ENCODE data around the gene HSPG2.
"Not testable (repeated sequence)": the region's sequence is repeated elsewhere in the genome, so short reads cannot be mapped to it uniquely, and the experiment has no call there.

The HSPG2 gene

GRCh38 chr1:21828075-21828474, 109.0 kb downstream of the HSPG2 start:
- H3K4me1 ChIP-seq (ENCODE audit: low read depth, poor library complexity, severe bottlenecking) = no peaks in the 10 kb centered on the region

GRCh38 chr1:21827141-21827679, 109.9 kb downstream of the HSPG2 start:
- Histone ChIP-seq H2AFZ (ENCODE audit: low read depth) (no peak overlapping the region), H3K27ac (no peak overlapping the region), H3K36me3 (ENCODE audit: insufficient read depth) (no peaks in the 10 kb centered on the region), H3K27me3 (ENCODE audit: insufficient read depth, low read depth) (no peaks in the 10 kb centered on the region; the same call in 1 of the 2 replicates), H3K79me2 (ENCODE audit: insufficient read depth, low read depth) (no peaks in the 10 kb centered on the region), H4K20me1 (ENCODE audit: insufficient read depth) (no peaks in the 10 kb centered on the region), H3K4me2 (no peak overlapping the region), H3K9ac (no peak overlapping the region), H3K4me1 (ENCODE audit: low read depth, poor library complexity, severe bottlenecking) (no peaks in the 10 kb centered on the region), H3K4me3 (IDR thresholded peaks at IDR 0.05; ENCODE audit: insufficient read depth, low read depth, low read length) (no peak overlapping the region)
- no peak for TF ChIP-seq CTCF (conservative IDR thresholded peaks at IDR 0.05; ENCODE audit: low read depth, low read length)

More at GRCh38 chr1:21828075-21828474, 109.0 kb downstream of the HSPG2 start:
- no peak overlapping the region for H2AFZ ChIP-seq (ENCODE audit: low read depth)
- no peaks in the 10 kb centered on the region for H3K79me2 ChIP-seq (ENCODE audit: insufficient read depth, low read depth)
- H3K36me3 ChIP-seq (ENCODE audit: insufficient read depth) = no peaks in the 10 kb centered on the region
- H3K9ac ChIP-seq = no peak overlapping the region
- H3K27ac ChIP-seq = no peak overlapping the region
- no peaks in the 10 kb centered on the region for H4K20me1 ChIP-seq (ENCODE audit: insufficient read depth)
- H3K4me3 ChIP-seq (IDR thresholded peaks at IDR 0.05; ENCODE audit: insufficient read depth, low read depth, low read length) = no peak overlapping the region
- H3K27me3 ChIP-seq (ENCODE audit: insufficient read depth, low read depth) = no peaks in the 10 kb centered on the region; the same call in 1 of the 2 replicates
- no peak for TF ChIP-seq CTCF (conservative IDR thresholded peaks at IDR 0.05; ENCODE audit: low read depth, low read length)
- H3K4me2 ChIP-seq = no peak overlapping the region

- H3K36me3 ChIP-seq (ENCODE audit: insufficient read depth); H3K4me1 ChIP-seq (ENCODE audit: low read depth, poor library complexity, severe bottlenecking); H3K27me3 ChIP-seq (ENCODE audit: insufficient read depth, low read depth); H3K4me2 ChIP-seq; H3K27ac ChIP-seq; H3K9ac ChIP-seq; H2AFZ ChIP-seq (ENCODE audit: low read depth); H3K4me3 ChIP-seq (IDR thresholded peaks at IDR 0.05; ENCODE audit: insufficient read depth, low read depth, low read length); H3K79me2 ChIP-seq (ENCODE audit: insufficient read depth, low read depth); H4K20me1 ChIP-seq (ENCODE audit: insufficient read depth): not testable (repeated sequence)
Measured at GRCh38 chr1:21826694-21827093, 110.4 kb downstream of the HSPG2 start.

GRCh38 chr1:21825393-21825792, 111.7 kb downstream of the HSPG2 start:
- H3K27me3 ChIP-seq (ENCODE audit: insufficient read depth, low read depth) = no peaks in the 10 kb centered on the region; the same call in 1 of the 2 replicates
- H3K36me3 ChIP-seq (ENCODE audit: insufficient read depth) = no peaks in the 10 kb centered on the region
- no peak overlapping the region for H3K9ac ChIP-seq
- no peak overlapping the region for H2AFZ ChIP-seq (ENCODE audit: low read depth)
- H3K27ac ChIP-seq = no peak overlapping the region
- no peaks in the 10 kb centered on the region for H3K79me2 ChIP-seq (ENCODE audit: insufficient read depth, low read depth)
- no peaks in the 10 kb centered on the region for H3K4me1 ChIP-seq (ENCODE audit: low read depth, poor library complexity, severe bottlenecking)
- no peak overlapping the region for H3K4me2 ChIP-seq
- H3K4me3 ChIP-seq (IDR thresholded peaks at IDR 0.05; ENCODE audit: insufficient read depth, low read depth, low read length) = no peak overlapping the region
- no peak for TF ChIP-seq CTCF (conservative IDR thresholded peaks at IDR 0.05; ENCODE audit: low read depth, low read length)
- no peaks in the 10 kb centered on the region for H4K20me1 ChIP-seq (ENCODE audit: insufficient read depth)

- Histone ChIP-seq H2AFZ (ENCODE audit: low read depth) (no peak overlapping the region), H3K4me1 (ENCODE audit: low read depth, poor library complexity, severe bottlenecking) (no peaks in the 10 kb centered on the region), H3K9ac (no peak overlapping the region), H3K27me3 (ENCODE audit: insufficient read depth, low read depth) (no peaks in the 10 kb centered on the region; the same call in 1 of the 2 replicates), H3K27ac (no peak overlapping the region), H3K4me2 (no peak overlapping the region), H3K79me2 (ENCODE audit: insufficient read depth, low read depth) (no peaks in the 10 kb centered on the region), H3K4me3 (IDR thresholded peaks at IDR 0.05; ENCODE audit: insufficient read depth, low read depth, low read length) (no peak overlapping the region), H4K20me1 (ENCODE audit: insufficient read depth) (no peaks in the 10 kb centered on the region), H3K36me3 (ENCODE audit: insufficient read depth) (no peaks in the 10 kb centered on the region)
- no peak for TF ChIP-seq CTCF (conservative IDR thresholded peaks at IDR 0.05; ENCODE audit: low read depth, low read length)
Measured at GRCh38 chr1:21824926-21825325, 112.2 kb downstream of the HSPG2 start.

Measured in KMS-11 (cell line).